Stimulated activated CD8-positive, alpha-beta memory T cell treated with anti-CD3 and anti-CD28 coated beads, Interleukin-12 subunit alpha, Interleukin-12 subunit beta, amount 100 ng/mL, for 4 hours (primary cell): ENCODE data around the gene DNASE1L1.

Experiments
- DNase-seq: peaks from one replicate; pipeline ENCODE4 v3.0.0-alpha.2; 2020; ENCODE audit warnings: low read depth

The DNASE1L1 gene

DNA sequence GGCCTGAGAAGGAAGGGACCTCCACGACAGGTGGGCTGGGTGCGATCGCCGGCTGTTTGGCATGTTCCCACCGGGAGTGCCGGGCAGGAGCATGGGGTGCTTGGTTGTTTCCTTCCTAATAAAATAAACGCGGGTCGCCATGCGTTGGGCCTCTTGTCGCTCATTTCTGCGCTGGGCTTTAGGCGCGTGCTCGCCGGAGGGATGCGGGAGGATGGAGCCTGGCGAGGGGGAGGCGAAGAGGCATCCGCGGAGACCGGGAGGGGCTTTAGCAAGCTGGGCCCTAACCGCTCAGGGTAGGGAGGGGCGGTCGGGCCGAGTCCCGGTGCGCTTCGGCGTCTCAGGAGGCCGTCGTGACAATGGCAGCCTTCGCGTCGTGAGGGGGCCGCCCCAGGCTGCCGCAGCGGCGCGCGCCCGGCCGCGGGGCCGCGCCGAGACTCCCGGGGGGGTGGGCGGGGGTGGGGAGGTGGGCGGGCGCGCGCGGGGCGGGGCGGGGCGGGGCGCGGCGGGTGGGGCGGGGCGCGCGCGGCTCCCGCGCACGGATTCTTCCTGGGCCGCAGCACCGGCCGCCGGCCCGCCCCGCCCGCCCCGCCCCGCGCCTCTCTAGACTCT, 27.4 kb upstream of the DNASE1L1 start:
- DNase-seq = peak; percentile 34

GRCh38 chrX:154435171-154435733, 26.2 kb upstream of the DNASE1L1 start:
- DNase-seq = no peak

DNA sequence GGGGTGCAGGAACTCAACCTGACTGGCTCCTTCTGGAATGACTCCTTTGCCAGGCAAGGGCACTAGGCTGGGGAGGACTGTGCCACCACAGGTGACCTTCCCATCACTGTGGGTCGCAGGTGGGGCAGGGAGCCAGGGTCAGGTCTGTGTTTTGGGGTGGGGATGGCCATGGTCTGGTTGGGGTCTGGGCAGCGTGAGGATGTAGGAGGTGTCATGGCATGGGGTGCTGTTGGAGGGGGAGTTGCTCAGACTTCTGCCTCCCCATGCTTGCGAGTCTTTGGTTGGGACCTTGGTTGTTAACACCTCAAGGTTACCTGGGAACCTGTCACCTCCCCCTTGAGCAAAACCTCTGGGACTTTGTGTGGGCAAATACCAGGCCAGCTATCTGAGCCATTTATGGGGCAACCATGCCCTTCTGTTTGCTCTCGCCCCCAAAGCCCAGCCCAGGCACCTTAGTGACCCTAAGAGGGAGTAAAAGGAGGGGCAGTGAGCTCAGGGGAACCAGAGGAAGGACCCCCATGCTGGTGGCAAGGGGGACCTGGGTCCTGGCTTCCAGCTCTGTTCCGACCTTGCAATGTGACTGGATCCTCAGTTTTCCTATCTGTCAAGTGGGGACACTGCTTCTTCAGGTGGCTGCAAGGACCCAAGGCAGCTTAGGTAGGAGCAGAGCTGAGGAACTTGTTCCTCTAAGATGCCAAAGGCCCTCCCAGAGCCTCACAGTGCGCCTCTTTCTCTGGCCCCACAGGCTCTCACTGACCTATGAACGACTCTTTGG, 25.5 kb upstream of the DNASE1L1 start:
- DNase-seq = no peak

GRCh38 chrX:154433605-154434004, 24.6 kb upstream of the DNASE1L1 start:
- no peak for DNase-seq

- no peak for DNase-seq
These were observed 23.2 kb upstream of the DNASE1L1 start for GRCh38 chrX:154432210-154432609.

DNA sequence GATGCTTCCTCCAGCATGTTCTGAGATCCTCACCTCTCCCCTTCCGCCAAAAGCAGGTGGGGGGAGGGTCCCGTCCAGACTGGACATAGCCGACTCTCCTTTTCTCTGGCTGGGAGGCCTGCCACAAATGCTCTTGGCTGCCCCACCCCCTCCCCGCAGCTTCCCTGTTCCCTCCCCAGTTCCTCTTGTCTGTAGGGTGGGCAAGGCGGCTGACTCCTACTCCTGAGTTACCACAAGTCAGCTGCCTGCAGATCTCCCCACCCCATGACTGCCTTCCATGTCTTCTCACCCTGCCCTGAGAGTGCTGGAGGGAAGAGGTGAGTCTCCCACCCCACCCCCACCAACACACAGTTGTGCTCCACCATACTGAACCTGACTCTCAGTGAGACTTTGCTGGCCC, 22.3 kb upstream of the DNASE1L1 start:
- no peak for DNase-seq

GRCh38 chrX:154430916-154431315, 21.9 kb upstream of the DNASE1L1 start:
- no peak for DNase-seq

GRCh38 chrX:154430479-154430878, 21.4 kb upstream of the DNASE1L1 start:
- no peak for DNase-seq

GRCh38 chrX:154429711-154430110, 20.7 kb upstream of the DNASE1L1 start:
- DNase-seq = no peak

- peak; percentile 71 for DNase-seq
These were observed 19.4 kb upstream of the DNASE1L1 start, which contains the start of gene ATP6AP1 for GRCh38 chrX:154428176-154429171. Gene ATP6AP1, plus strand, starts transcription at chrX:154428677. Its CDS starts 16 bp downstream, at chrX:154428693.

GRCh38 chrX:154426916-154427770, 18.1 kb upstream of the DNASE1L1 start:
- DNase-seq = no peak

DNA sequence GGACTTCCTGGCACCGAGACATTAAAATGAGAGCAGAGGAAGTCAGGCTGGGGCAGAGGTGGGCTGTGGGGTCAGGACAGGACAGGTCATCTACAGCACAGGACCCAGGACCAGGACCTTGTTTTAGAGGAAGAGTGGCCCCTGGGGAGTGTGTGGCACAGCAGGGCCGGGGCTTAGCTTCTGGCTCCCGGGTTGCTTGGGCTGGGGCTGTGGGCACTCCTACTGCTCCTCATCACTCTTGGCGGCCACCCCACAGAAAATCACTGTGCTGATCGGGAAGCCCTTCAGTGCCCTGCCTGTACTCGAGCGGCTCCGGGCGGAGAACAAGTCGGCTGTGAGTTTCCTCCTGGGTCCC, 11.3 kb upstream of the DNASE1L1 start:
- no peak for DNase-seq

- DNase-seq = no peak
These were observed 10.8 kb upstream of the DNASE1L1 start for GRCh38 chrX:154419688-154420401.

- no peak for DNase-seq
These were observed 10.1 kb upstream of the DNASE1L1 start for GRCh38 chrX:154419189-154419588.

DNA sequence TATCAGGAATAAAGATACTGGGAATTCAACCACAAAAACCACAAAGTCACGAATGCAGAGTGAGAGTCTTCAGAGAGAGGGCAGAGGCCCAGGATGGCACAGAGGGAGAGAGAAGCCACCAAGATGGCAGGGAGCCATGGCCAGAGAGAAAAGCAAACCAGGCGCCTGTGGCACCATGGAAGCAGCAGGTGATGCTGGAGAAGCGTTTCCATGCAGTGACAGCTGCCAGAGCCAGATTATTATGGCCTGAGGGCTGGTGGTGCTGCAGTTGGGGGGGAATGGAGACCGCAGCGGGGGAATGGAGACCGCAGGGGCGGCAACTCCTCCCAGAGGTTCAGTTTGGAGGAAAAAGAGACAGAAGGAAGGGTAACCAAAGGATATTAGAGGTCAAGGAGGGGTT, 8.1 kb upstream of the DNASE1L1 start:
- DNase-seq = no peak

- no peak for DNase-seq
These were observed 4.1 kb upstream of the DNASE1L1 start for GRCh38 chrX:154413142-154413541.

GRCh38 chrX:154412468-154412867, 3.4 kb upstream of the DNASE1L1 start:
- no peak for DNase-seq

DNA sequence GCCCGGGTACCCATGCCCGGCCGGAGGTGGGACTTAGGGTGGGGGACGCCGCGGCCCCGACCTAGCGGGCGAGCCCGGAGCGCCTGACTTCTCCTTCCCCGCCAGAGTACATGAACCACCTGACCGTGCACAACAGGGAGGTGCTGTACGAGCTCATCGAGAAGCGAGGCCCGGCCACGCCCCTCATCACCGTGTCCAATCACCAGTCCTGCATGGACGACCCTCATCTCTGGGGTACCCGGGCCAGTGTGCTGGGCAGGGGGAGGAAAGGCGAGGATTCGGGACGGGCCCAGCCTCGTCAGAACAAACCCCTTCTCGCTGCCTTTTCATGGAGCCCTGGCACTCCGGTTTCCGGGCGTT, 2.9 kb upstream of the DNASE1L1 start:
- DNase-seq = no peak

GRCh38 chrX:154408659-154409221, 314 bp downstream of the DNASE1L1 start:
- no peak for DNase-seq

- DNase-seq = no peak
These were observed 4.3 kb downstream of the DNASE1L1 start for GRCh38 chrX:154404625-154405192.
